ENCODE results near the gene CHST9. TPM values are rescaled to one million over a fixed set of nuclear protein-coding genes. Genes with fewer than 3 reads are reported as not detected.

CHST9 gene
- total and polyA plus RNA-seq, 2 of the 4 experiments (the other 2 are of a cell fraction): not detected

DNA sequence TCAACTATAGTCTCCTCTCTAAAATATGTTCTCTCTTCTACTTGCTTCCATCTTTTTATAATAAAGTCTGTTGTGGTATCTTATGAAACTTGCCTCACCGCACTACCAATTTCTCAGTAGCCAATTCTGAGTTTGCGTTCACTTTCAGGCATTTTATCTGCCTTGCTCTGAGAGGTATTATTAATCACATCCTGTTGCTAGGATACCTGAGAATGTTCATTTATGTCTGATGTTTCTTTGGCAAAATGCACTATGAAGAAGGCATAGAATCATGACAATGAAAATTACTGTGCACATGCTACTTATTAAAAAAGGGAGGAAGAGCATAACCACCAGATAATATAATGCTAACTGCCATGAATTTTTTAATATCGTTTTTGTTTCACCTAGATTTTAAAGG lies 130.2 kb downstream of the CHST9 start:
- Histone ChIP-seq H2BK120ac (ENCODE audit: low read depth, low read length) (no peak overlapping the region), H3K9me1 (ENCODE audit: insufficient read depth, low read length) (no peaks in the 10 kb centered on the region), H3K4me3 (ENCODE audit: insufficient read depth, low read depth, low read length) (no peak overlapping the region), H3K14ac (replicated peaks; ENCODE audit: low read depth, low read length) (no peak overlapping the region), H2BK20ac (ENCODE audit: low read depth, low read length) (no peak overlapping the region), H4K20me1 (ENCODE audit: insufficient read depth, low read length) (no peaks in the 10 kb centered on the region), H4K91ac (ENCODE audit: insufficient read depth, low read depth, low read length) (no peak overlapping the region), H3K79me1 (ENCODE audit: low read depth in 1 of 2, low read length in 2 of 2) (no peaks in the 10 kb centered on the region), H3K4me1 (ENCODE audit: control insufficient read depth, insufficient read depth, low read length) (no peaks in the 10 kb centered on the region), H3K23ac (ENCODE audit: low read depth, low read length) (no peak overlapping the region), H3K27me3 (ENCODE audit: control insufficient read depth, insufficient read depth, low read length) (no peaks in the 10 kb centered on the region), H4K8ac (ENCODE audit: low read depth in 2 of 2, low read length in 2 of 2) (no peak overlapping the region), H2BK15ac (ENCODE audit: low read depth, low read length) (no peak overlapping the region), H2AFZ (replicated peaks; ENCODE audit: low read length, poor library complexity) (no peak overlapping the region), H3K9ac (ENCODE audit: low read depth, low read length) (no peak overlapping the region), H3K4me2 (ENCODE audit: low read depth, low read length) (no peak overlapping the region), H3K27ac (ENCODE audit: insufficient read depth, low read length) (no peak overlapping the region), H2AK9ac (replicated peaks; ENCODE audit: low read depth, low read length, poor library complexity) (no peak overlapping the region), H2BK5ac (ENCODE audit: low read depth, low read length, poor library complexity, severe bottlenecking) (no peak overlapping the region), H2AK5ac (ENCODE audit: low read depth, low read length) (no peak overlapping the region), H3K4ac (ENCODE audit: low read depth, low read length) (no peak overlapping the region), H3K9me3 (ENCODE audit: control insufficient read depth, insufficient read depth, low read length) (peaks cover 6% of the 10 kb centered on the region; the same call in 1 of the 2 replicates), H4K5ac (ENCODE audit: low read depth, low read length) (no peak overlapping the region), H3K36me3 (ENCODE audit: control insufficient read depth, insufficient read depth, low read length) (no peaks in the 10 kb centered on the region), H3K56ac (ENCODE audit: extremely low read depth, insufficient read depth, low read length) (no peak overlapping the region), H3K18ac (ENCODE audit: low read depth, low read length) (no peak overlapping the region)
- dilution Hi-C loops (cut with HindIII; ENCODE audit: low sequenced_read_pairs, unreplicated experiment): no loop called here
- in situ Hi-C loops (cut with MboI; ENCODE audit: low sequenced_read_pairs): no loop called here
- CTCF ChIA-PET: no interaction called here
- POLR2A ChIA-PET (ENCODE audit: unreplicated experiment): no interaction called here
- intact Hi-C loops (cut with micrococcal nuclease): no loop called here
- no peak for TF ChIP-seq SMC3 (IDR thresholded peaks at IDR 0.05; ENCODE audit: low read depth, low read length)
- TF ChIP-seq, protein P1, sequence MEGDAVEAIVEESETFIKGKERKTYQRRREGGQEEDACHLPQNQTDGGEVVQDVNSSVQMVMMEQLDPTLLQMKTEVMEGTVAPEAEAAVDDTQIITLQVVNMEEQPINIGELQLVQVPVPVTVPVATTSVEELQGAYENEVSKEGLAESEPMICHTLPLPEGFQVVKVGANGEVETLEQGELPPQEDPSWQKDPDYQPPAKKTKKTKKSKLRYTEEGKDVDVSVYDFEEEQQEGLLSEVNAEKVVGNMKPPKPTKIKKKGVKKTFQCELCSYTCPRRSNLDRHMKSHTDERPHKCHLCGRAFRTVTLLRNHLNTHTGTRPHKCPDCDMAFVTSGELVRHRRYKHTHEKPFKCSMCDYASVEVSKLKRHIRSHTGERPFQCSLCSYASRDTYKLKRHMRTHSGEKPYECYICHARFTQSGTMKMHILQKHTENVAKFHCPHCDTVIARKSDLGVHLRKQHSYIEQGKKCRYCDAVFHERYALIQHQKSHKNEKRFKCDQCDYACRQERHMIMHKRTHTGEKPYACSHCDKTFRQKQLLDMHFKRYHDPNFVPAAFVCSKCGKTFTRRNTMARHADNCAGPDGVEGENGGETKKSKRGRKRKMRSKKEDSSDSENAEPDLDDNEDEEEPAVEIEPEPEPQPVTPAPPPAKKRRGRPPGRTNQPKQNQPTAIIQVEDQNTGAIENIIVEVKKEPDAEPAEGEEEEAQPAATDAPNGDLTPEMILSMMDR (conservative IDR thresholded peaks at IDR 0.05; ENCODE audit: low read depth, low read length): no peak
- TF ChIP-seq FOS (IDR thresholded peaks at IDR 0.05; ENCODE audit: low read depth, low read length): no peak
- TF ChIP-seq, protein P2, sequence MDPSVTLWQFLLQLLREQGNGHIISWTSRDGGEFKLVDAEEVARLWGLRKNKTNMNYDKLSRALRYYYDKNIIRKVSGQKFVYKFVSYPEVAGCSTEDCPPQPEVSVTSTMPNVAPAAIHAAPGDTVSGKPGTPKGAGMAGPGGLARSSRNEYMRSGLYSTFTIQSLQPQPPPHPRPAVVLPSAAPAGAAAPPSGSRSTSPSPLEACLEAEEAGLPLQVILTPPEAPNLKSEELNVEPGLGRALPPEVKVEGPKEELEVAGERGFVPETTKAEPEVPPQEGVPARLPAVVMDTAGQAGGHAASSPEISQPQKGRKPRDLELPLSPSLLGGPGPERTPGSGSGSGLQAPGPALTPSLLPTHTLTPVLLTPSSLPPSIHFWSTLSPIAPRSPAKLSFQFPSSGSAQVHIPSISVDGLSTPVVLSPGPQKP (IDR thresholded peaks at IDR 0.05; ENCODE audit: borderline replicate concordance, low read depth, low read length): no peak
- TF ChIP-seq MXI1 (IDR thresholded peaks at IDR 0.05; ENCODE audit: borderline replicate concordance, low read depth, low read length): no peak
- no peak for TF ChIP-seq BHLHE40 (IDR thresholded peaks at IDR 0.05; ENCODE audit: low read depth, low read length)
- TF ChIP-seq, protein P3, sequence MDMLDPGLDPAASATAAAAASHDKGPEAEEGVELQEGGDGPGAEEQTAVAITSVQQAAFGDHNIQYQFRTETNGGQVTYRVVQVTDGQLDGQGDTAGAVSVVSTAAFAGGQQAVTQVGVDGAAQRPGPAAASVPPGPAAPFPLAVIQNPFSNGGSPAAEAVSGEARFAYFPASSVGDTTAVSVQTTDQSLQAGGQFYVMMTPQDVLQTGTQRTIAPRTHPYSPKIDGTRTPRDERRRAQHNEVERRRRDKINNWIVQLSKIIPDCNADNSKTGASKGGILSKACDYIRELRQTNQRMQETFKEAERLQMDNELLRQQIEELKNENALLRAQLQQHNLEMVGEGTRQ (IDR thresholded peaks at IDR 0.05; ENCODE audit: low read depth, low read length): no peak
- no peak for TF ChIP-seq CHD1 (IDR thresholded peaks at IDR 0.05; ENCODE audit: low read depth, low read length)
- ATAC-seq (ENCODE audit: low read depth): no peak
- BruUV-seq (replicated peaks): no TSS peak
- no peak for DNase-seq
- WGBS, 2 experiments (ENCODE audit: extremely low coverage in 2 of 2, insufficient read length in 1 of 2): no CpG with 5 or more reads among the region's 3 CpGs

Data from IMR-90 (cell line).